Lower leg skin (tissue), 4 donors: ENCODE measurements around the gene CCDC142. TPM values are rescaled to one million over a fixed set of nuclear protein-coding genes. Genes with fewer than 3 reads are reported as not detected.

Experiments used
- DNase-seq, 2 donors: peaks; one replicate each; pipeline ENCODE4 v3.0.0-alpha.2; 2019; ENCODE audit warnings: low spot score in 2 of 2
- H3K4me3 ChIP-seq: fragments of 200-600 bp; sonication (generic); 2 replicates; pipeline ENCODE4 v1.5.1; 2017; ENCODE audit warnings: mild to moderate bottlenecking, low read depth; ENCODE audit not compliant: poor library complexity, severe bottlenecking
- CTCF ChIP-seq, 3 donors: fragments of 450-650 bp; IDR thresholded peaks; one replicate each; pipeline ENCODE4 v1.5.1; 2016; ENCODE audit warnings: antibody characterized with exemption in 3 of 3, mild to moderate bottlenecking in 3 of 3, moderate library complexity in 2 of 3
- POLR2A ChIP-seq, 2 donors: fragments of 450-650 bp; IDR thresholded peaks; one replicate each; pipeline ENCODE4 v1.6.1; 2016 to 2017; ENCODE audit warnings: antibody characterized with exemption in 2 of 2, mild to moderate bottlenecking in 1 of 2, moderate library complexity in 1 of 2
- whole genome bisulfite sequencing, 2 donors: methylation state at CpG; one replicate each; pipeline ENCODE4 v1.1.5; 2018; 5-methylcytosine and 5-hydroxymethylcytosine counted together
- intact Hi-C: fragments of 100-400 bp; cut with DNase I; formaldehyde crosslinking; loops from one replicate; pipeline ENCODE4 v1.15.0; 2023; ENCODE audit warnings: low total_unique reads
- total RNA-seq, 4 donors: library from RNA; depleted of rRNA; stranded (reverse); fragments of >200 nt; gene quantifications; one replicate each; pipeline ENCODE4 v1.1.0, GENCODE V29; 2016

The CCDC142 gene
- total RNA-seq, 4 donors from 2014 or later = 11.7 to 16.1 (median 13.4) TPM

GRCh38 chr2:74440378-74441169 is 42.2 kb downstream of the CCDC142 start:
- intact Hi-C loops = no loop called here
- TF ChIP-seq CTCF (IDR thresholded peaks at IDR 0.05) = no peak
- TF ChIP-seq POLR2A (IDR thresholded peaks at IDR 0.05) = no peak
- WGBS, 2 donors = 6 to 9% methylated on average over 29 to 42 of the region's 45 CpGs

DNA sequence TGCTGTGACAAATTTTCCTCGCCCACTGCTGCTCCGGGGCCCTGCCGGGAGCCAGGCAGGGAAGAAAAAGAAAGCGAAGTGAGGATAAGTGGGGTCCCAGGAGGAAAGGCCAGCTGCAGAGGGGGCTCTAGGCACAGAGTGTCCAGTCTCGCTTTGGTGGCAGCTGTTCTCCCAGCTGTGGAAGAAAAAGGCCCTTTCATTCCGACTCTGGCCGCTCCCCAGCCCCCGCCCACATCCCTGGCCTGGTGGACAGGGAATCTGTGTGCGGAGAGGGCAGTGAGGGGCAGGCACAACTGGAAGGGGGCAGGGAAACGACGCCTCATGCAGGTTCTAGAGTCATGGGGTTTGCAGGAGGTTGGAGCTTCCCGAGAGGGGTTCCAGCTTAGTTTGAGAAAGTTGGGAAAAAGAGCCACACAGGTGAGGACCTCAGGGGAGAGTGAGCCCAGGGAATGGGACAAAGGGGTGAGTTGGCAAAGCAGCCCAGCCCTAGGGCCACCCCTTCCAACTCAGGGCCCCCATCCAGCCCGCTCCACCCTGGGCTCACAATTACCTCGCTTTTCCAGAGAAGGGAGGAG is 42.9 kb downstream of the CCDC142 start:
- no peak for TF ChIP-seq CTCF (IDR thresholded peaks at IDR 0.05)
- TF ChIP-seq POLR2A (IDR thresholded peaks at IDR 0.05) = no peak
- WGBS, 2 donors = 20 to 30% methylated on average over 14 of the region's 14 CpGs
- intact Hi-C loops = no loop called here
- peak; percentile 50 to 92 for DNase-seq
- H3K4me3 ChIP-seq = peak overlapping the region; percentile 24

More at GRCh38 chr2:74440378-74441169, 42.2 kb downstream of the CCDC142 start:
- peak; percentile 74 to 97 for DNase-seq
- H3K4me3 ChIP-seq = peak overlapping the region; percentile 24

DNA sequence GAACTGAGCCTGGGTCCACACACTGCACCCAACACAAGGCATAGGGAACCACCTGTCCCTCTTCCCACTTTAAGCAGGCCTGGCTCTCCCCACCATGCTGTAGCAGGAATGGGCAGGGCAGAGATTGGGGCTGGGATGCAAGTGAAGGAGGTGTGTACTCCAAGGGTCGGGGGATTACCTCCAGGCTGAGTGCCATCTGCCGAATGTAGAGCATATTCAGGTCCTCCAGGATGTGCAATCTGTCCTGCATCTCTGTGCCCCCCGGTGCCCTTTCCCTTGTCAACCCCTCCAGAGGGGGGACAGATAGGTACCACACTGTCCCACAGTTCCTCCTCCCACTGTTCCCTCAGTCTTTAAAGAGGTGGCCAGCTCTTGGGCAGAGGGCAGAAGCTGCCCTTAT is 43.4 kb downstream of the CCDC142 start:
- WGBS, 2 donors = 18 to 43% methylated on average over 3 of the region's 3 CpGs
- intact Hi-C loops = no loop called here
- TF ChIP-seq POLR2A (IDR thresholded peaks at IDR 0.05) = no peak
- no peak for TF ChIP-seq CTCF (IDR thresholded peaks at IDR 0.05)
- no peak overlapping the region for H3K4me3 ChIP-seq
- no peak for DNase-seq

- no peak for DNase-seq
- H3K4me3 ChIP-seq = no peak overlapping the region
- TF ChIP-seq POLR2A (IDR thresholded peaks at IDR 0.05) (no peak), CTCF (IDR thresholded peaks at IDR 0.05) (no peak)
- 84 to 96% methylated on average over 1 of the region's 1 CpG for WGBS, 2 donors
- intact Hi-C loops = no loop called here
Measured at GRCh38 chr2:74438248-74438647, 44.5 kb downstream of the CCDC142 start.

DNA sequence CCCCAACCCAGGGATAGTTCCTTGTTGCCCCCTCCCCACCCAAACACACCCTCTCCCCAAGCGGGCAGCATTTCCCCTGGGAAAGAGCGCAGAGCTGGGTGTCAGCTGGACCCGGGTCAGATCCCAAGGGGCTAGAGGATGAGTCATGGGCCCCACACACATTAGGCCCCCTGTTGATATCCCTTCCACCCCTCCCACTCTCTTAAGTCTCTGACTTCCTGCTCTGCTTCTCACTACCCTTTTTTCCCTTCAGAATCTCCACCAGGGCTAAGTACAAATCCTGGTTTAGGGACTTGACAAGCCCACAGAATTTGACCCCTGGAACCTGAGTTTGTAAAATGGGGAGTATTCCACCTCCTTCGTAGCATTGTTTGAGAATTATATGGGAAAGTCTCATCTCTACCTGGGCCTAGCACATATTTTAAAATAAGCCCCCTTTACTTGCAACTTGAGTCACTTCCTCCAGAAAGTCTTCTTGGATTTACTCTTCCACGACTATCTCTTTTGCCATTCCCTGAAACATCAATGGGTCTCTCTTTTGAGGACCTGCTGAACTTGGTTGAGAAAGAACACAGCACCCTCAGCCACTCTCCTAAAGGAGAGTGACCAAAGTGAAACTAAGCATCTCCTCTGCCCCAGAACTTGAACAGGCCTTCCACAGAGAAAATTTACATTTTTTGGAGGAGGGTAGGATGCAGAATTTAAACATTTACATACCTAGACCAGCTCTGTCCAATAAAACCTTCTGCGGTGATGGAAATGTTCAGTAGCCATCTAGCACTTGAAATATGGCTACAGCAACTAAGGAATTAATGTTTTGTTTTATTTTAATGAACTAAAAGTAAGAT is 45.7 kb downstream of the CCDC142 start:
- intact Hi-C loops = no loop called here

More for the DNA sequence above, 45.7 kb downstream of the CCDC142 start:
- TF ChIP-seq CTCF (IDR thresholded peaks at IDR 0.05) = no peak
- no peak for TF ChIP-seq POLR2A (IDR thresholded peaks at IDR 0.05)
- WGBS, 2 donors = 75 to 82% methylated on average over 6 of the region's 6 CpGs
- no peak overlapping the region for H3K4me3 ChIP-seq
- DNase-seq = no peak
